M059J (cell line): ENCODE measurements around the gene RHOF. TPM values are rescaled to one million over a fixed set of nuclear protein-coding genes. Genes with fewer than 3 reads are reported as not detected.

Source experiments
- DNase-seq: peaks from one replicate; pipeline ENCODE4 v3.0.0-alpha.2; 2012; ENCODE audit warnings: low read depth
- total RNA-seq: library from RNA; depleted of rRNA; stranded (reverse); fragments of >200 nt; shearing (Covaris generic); gene quantifications from 2 replicates; pipeline ENCODE4 v1.2.3, GENCODE V29; 2014

Gene RHOF
- total RNA-seq, 1 experiment from 2014 or later = 0.27 TPM

- DNase-seq = no peak
Measured at GRCh38 chr12:121819212-121819949, 25.9 kb upstream of the RHOF start.

- no peak for DNase-seq
Measured at GRCh38 chr12:121817648-121818043, 24.2 kb upstream of the RHOF start.

GRCh38 chr12:121816925-121817647 lies 23.6 kb upstream of the RHOF start:
- no peak for DNase-seq

- DNase-seq = no peak
Measured at GRCh38 chr12:121815263-121815662, 21.8 kb upstream of the RHOF start.

GRCh38 chr12:121814429-121815119 lies 21.1 kb upstream of the RHOF start:
- DNase-seq = no peak

GRCh38 chr12:121813951-121814350 lies 20.5 kb upstream of the RHOF start:
- no peak for DNase-seq

- DNase-seq = no peak
Measured at GRCh38 chr12:121812921-121813896, 19.7 kb upstream of the RHOF start.

GRCh38 chr12:121812320-121812871 lies 18.9 kb upstream of the RHOF start:
- no peak for DNase-seq

GRCh38 chr12:121811434-121812319 lies 18.2 kb upstream of the RHOF start:
- peak; percentile 79 for DNase-seq

- no peak for DNase-seq
Measured at GRCh38 chr12:121810833-121811433, 17.4 kb upstream of the RHOF start.

- no peak for DNase-seq
Measured at GRCh38 chr12:121810234-121810817, 16.8 kb upstream of the RHOF start.

GRCh38 chr12:121809712-121810116 lies 16.2 kb upstream of the RHOF start:
- no peak for DNase-seq

GRCh38 chr12:121808623-121809022 lies 15.1 kb upstream of the RHOF start:
- no peak for DNase-seq

- DNase-seq = no peak
Measured at GRCh38 chr12:121807642-121808347, 14.3 kb upstream of the RHOF start.

GRCh38 chr12:121806546-121807423 lies 13.3 kb upstream of the RHOF start:
- no peak for DNase-seq

GRCh38 chr12:121806009-121806545 lies 12.6 kb upstream of the RHOF start:
- DNase-seq = no peak
